AG08396 (cell line): ENCODE measurements around the gene FADS6.

ENCODE experiments used
- DNase-seq: peaks from one replicate; pipeline ENCODE4 v3.0.0; 2012; ENCODE audit warnings: low spot score, mixed read lengths

Gene FADS6

DNA sequence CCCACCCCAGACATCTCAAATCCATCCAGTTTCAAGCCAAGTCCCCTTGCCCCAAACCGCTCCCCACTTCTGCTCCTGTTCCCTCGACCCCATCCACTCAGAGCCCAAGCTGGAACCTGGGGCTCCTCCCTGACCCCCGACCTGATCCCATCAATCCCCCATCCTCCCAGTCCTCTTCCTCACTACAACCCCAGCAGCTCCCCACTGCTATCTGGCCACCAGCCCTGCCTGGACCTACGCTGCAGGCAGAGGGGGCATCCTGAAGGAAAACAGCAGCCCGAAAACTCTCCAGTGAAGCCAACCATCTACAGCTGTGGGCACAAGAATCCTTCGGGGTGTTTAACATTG is 24.6 kb downstream of the FADS6 start:
- DNase-seq, result no peak

GRCh38 chr17:74868251-74868907 is 25.1 kb downstream of the FADS6 start:
- no peak for DNase-seq

DNA sequence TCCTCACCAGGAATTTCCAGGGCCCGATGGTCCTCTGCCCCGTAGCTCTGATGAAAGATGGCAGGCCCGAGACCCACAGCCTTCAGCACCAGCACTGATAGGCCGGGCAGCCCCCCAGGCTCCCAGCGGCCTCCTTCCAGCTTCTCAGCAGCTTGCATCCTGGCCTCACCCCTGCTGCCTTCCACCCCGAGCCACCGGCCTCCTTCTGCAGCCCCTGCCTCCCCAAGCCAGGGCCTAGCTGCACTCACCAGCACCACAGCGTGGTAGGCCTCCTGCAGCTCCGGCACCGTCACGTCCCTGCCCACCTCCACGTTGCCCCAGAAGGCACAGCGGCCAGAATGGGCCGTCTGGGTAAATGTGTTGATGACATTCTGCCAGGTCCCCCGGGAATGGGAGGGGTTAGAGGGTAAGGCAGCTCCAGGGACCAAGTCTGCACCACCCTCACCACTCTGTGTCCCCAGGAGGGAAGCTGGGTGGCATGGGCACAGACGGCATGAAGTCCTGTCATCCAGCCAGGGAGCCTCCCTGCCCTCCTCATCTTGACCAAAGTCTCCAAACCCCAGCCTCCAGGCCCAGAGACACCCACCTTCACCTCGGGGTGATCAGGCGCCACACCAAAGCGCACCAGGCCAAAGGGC is 27.1 kb downstream of the FADS6 start:
- no peak for DNase-seq

GRCh38 chr17:74865504-74866197 is 27.8 kb downstream of the FADS6 start:
- DNase-seq, result no peak

DNA sequence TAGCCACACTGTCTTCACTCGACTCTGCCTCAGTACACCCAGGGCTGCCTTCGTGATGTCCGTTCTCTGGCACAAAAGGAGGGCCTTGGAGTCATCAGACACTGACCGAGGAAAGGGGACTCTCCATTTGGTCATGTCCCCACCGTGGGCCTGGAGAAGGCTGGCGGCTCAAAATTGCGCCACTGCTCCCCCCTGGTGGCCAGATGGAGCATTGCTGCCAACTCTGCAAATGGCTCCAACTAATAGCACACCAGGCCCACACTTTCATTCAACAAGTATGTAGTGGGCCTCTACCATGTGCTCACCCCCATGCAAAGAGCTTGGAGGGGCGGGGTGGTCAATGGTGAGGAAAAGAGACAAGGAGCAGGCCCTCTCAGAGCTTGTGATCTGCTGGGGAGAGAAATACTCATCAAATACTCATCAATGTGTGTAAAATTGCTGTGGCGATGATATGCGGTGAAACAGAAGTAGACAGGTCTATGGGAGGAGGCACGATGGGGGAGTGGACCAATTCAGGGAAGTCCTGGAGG is 28.5 kb downstream of the FADS6 start:
- peak; percentile 89 for DNase-seq

DNA sequence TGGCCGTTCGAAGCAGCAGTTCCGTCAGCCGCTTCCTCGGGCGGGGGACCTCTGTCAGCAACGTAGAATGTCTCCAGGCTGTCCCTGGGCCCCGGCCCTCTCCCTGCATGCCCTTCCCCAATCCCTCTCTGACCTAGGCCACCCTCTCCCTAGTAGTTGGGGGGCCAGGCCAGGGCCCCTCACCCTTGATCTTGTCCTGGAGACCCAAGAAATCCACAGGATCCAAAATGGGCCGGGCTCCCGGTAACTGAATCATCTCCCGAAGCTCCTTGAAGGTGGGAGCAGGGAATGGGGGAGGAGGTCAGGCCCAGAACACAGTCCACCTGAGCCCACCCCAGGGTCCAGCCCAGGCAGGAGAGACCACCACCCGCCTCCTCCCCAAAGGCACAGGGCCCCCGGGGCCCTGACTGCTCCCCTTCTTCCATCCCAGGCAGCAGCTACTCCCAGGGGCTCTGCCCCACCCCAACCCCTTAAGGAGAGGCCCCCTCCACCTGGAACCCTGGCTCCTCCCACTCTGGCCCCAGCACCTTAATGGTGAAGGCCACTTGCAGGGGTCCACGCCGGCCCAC is 29.1 kb downstream of the FADS6 start:
- DNase-seq, result no peak

GRCh38 chr17:74863420-74864296 is 29.8 kb downstream of the FADS6 start:
- DNase-seq, result no peak

- no peak for DNase-seq
Measured at GRCh38 chr17:74862919-74863318, 30.5 kb downstream of the FADS6 start.

DNA sequence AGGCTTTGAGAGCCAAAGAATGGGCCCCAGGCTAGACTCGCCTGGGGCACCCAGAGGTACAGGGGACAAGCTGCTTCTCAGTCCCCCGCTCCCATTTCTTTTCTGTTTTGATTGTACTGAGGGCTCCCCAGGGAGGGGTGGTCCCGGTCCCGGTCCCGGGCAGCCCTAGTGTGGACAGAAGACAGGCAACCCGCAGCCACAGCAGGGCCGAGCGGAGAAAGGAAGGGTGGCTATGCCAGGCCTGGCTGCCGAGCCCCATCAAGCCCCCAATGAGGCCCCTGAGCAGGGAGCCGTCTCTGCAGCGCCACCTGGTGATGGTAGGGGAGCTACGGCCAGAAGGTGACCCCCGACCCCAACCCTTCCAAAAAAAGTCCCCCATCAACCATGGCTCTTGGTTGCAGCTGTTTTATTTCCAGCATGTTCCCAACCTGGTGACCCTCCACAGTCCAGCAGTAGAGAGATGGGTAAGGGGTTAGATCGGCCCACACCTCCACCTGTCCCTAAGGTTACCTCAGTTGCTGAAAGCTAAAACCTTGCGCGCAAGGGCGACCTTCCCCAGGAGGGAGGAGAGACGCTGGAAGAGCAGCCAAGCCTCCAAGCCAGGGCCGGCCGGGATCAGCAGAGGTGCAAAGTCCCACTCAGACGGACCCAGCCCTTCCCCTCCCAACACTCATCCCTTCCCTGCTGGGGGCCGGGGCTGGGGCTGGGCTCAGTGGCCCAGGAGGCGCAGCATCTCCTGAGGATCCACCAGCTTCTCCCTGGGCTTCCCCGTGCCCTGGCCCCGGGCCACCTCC is 31.1 kb downstream of the FADS6 start:
- peak; percentile 79 for DNase-seq

DNA sequence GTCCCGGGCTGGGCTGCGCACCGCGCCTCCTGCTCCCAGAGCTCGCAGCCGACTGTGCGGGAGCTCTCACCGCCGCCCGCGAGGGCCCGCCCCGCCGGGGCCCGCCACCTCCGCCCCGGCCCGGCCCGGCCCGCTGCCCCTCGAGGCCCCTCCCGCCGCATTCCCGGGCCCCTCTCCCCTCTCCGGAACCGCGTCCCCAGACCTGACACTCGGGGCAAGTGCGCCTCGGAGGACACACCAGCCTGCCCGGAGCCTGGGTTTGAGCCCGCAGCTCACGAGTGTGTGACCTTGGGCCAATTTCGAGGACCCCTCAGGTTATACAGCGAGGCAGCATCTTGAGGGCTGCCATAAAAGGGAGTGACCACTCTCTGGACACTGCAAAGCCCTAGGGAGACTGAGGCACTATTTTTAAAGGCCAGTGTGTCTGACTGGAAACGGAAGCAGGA is 31.7 kb downstream of the FADS6 start:
- DNase-seq, result no peak

DNA sequence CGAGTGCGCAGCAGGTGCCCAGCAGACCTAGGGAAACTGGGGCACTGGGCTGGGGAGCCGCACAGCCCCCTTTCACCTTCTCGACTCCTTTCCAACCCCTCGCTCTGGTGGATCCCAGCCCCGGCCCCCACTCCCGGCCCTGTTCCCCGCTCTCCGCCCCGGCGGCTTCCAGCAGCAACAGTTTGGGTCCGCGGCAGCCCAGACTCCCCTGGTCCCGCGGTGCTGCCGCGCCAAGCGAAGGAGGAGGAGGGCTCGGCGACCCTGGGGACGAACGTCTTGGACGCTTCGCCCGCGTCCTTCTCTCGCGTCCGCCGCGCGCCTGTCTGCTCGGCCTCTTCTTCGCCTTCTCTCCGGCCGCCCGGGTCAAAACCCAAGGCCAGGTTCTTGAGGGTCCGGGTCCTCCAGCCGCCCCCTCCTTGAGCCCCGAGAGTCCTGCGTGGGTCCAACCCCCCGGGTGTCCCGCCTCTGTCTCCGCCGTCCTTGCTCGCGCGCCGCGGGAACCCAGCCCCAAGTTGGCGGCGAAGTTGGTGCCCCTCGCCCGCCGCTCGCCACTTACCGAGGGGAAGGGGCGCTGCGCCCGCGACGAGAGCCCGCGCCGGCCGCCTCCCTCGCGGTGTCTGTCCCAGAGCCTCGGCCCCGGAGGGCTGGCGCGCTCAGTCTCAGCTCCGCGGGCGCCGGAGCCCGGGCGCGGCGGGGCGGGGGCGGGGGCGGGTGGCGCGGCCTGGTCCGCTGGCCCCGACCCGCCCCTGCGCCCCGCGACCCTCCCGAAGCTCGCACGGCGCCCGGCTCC is 32.4 kb downstream of the FADS6 start:
- DNase-seq, result no peak

DNA sequence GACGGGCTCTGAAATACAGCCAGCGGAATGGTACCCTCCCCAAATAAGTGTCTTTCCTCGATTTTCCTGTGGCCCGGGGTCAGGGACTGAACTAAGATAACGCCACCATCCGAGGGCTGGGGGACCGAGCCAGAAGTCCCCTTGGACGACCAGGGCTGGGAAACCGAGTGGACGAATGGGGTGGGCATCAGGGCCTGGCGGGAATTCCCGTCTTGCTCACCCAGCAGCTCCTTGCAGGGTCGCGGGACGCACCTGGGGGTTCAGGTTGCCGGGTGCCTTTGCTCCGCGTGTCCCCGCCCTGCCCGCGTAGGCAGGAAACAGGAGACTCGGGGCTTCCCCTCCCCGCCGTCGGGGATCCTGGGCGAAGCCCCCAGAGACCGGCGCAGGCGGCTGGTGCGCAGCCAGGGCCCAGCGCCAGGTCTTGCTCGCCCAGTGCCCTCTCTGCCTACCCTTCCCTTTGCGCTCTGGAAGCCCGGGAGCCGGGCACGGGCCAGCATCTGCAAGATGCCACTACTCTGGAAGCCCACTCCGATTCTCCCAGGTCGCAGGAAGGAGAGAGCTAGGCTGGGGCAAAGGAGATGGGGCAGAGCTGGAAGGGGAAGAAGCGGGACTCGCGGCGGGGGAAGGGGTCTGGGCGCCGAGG is 33.1 kb downstream of the FADS6 start:
- DNase-seq, result no peak

DNA sequence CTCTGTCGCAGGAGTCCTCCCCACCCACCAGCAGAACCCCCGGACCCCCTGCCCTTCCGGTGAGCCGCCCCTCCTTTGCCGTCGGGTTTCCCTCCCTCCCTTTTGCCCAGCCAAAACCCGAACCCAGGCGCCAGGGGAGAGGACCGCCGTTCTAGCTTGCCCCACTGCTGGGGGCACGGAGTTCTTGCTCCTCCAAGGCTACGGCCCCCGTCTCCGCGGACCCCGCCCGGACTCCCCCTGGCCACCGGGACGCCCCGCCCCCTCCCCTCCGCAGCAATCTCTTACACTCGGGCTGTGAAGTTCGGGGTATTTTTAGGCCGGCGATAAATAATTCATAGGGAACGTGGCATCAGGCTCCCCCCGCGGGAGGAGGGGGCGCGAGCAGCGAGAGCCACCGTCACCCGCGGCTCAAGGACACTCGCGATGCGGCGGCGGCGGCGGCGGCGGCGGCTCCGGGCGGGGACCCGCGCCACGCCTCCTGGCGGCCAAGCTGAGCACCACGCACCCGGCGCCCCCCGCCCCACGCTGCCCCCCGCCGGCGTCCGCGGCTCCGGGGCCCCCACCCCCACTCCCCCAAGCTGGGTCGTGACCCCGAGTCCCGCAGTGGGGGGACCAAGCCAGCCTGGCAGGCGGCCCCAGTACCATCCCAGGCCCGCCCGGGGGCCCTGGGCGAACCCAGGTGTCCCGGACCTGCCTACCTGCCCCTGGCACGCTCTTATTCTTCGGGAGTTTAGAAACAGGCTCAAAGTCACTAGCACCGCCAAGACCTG is 33.8 kb downstream of the FADS6 start, which contains the start of gene GRIN2C:
TSS of gene GRIN2C (minus strand) at position 427 of the 770 bp plus-strand sequence. CDS start 4,793 bp downstream, outside the sequence.
- DNase-seq, result no peak

DNA sequence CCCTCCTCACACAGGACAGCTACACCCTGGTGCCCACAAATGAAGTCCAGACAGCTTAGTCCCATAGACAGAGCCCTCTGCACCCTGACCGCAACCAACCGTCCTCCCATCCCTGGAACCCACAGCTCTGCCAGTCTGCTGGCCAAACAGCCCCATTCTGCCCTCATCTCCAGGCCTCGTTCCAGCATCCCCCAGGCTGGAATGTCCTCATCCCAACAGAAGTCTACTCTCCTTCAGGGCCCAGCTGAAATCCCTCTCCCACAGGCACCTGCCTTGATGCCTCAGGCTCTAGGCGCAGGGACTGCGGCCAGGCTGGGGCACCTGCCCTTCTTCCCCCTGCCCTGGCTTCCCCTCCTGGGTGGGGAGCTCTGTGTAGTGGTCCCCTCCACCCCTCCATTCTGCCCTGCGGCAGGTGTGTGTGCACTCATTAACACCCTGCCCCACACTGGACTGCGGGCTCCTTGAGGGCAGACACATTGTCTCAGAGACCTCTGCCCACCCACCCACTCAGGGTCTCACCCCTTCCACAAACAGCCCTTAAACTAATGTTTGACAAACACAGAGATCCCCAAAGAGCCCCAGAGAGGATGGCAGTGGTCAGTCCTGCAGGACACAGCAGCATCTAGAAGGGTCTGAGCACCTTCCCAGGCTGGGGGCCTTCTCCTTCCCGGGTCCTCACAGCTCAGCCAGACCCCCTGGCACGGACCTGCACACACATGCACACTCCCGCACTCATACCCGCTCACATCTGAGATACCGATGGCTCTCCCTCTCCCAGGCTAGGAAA is 34.6 kb downstream of the FADS6 start:
- no peak for DNase-seq

- no peak for DNase-seq
Measured at GRCh38 chr17:74857191-74857590, 36.2 kb downstream of the FADS6 start.

- no peak for DNase-seq
Measured at GRCh38 chr17:74856112-74856511, 37.3 kb downstream of the FADS6 start.

GRCh38 chr17:74855323-74855722 is 38.1 kb downstream of the FADS6 start:
- DNase-seq, result no peak

GRCh38 chr17:74854792-74855191 is 38.6 kb downstream of the FADS6 start:
- no peak for DNase-seq
